DMS 273 (cell line): ENCODE data around the gene GNB3.

Experiments used
- DNase-seq: peaks from one replicate; lab custom pipeline; 2025; ENCODE audit not compliant: unreplicated experiment; lab: John Stamatoyannopoulos, UW

Gene GNB3

DNA sequence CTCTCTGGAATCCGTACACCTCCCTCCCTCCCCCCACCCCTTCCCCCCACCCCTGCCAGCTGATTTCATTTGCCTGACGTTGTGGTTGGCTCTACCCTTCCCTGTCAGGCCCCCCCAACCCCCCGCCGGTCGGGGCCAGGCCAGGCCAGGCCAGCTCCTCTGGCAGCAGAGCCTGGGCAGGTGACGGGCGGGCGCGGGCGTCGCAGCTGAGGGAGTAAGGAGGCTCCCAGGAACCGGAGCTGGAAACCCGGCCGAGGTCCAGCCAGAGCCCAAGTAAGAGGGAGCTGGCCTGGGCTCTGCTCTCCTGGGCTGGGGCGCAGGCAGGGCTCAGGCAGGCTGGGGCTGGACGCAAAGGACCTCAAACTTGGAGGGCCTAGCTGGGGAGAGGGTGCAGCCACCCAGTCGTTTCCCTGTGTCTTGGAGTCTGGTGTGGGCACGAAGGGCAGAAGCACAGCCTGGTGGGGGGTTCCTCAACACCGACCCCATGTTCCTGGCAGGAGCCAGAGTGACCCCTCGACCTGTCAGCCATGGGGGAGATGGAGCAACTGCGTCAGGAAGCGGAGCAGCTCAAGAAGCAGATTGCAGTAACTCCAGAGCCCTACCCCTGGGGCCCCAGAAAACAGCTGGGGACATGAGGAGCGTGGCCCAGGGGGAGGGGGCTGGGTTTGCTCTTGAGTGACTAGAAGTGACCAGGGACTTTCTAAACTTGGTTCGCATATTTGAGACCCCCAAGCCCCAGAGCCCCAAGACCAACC is at the start of gene GNB3:
Gene GNB3 (plus strand): TSS at position 165 of the 755 bp plus-strand sequence. CDS start 363 bp downstream, at position 528.
- no peak for DNase-seq

- DNase-seq, result no peak
These were observed 48.7 kb upstream of the GNB3 start for GRCh38 chr12:6791931-6792520.

DNA sequence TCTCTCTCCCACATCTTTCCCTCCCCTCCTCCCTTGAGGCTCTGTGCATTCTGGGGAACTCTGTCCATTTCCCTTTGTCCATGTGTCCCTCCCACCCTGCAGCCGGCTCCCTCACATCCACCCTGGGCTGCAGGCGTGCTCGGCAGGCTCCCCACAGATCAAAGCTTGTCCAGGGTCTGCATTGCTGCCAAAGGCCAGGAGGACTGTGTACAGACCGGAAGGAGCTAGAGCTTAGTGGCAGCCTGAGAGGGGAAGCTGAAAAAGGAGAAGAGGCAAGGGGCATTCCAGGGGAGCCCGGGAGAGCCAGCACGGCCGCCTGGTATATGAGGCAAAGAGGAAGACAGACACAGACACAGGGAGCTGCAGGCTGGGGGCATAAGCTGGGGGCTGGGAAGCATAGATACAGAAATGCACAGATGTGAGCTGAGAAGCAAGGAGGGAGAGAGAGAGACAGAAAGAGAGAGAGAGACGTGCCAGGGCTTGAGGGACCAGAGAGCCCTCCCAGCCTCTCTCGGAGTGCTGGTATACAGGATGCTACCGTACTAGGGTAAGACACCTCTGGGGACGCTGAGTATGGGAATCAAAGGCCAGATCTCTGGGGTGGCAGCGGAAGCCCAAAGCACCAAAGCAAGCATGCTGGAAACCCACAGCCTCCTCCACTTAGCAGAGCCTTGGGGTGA is 48.1 kb upstream of the GNB3 start:
- DNase-seq, result no peak

DNA sequence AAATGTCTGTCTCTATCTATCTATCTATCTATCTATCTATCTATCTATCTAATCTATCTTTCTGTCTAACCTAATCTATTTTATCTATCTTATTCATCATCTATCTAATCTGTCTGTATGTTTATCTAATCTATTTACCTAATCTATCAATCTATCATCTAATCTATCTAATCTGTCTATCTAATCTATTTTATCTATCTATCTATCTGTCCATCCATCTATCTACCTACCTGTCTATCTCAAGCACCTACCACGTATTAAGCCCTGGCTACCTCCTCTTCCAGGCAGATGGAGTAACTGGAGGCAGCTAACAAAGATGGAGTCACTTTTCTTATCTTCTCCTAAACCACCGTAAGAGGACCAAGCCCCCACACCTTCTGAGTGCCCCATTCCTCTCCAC is 45.6 kb upstream of the GNB3 start:
- DNase-seq, result no peak

GRCh38 chr12:6796576-6796975 is 44.1 kb upstream of the GNB3 start:
- DNase-seq, result no peak

GRCh38 chr12:6799147-6799546 is 41.6 kb upstream of the GNB3 start:
- DNase-seq, result no peak

- DNase-seq, result no peak
These were observed 33.6 kb upstream of the GNB3 start for GRCh38 chr12:6807170-6807569.

GRCh38 chr12:6809056-6809455 is 31.7 kb upstream of the GNB3 start:
- no peak for DNase-seq

- DNase-seq, result no peak
These were observed 30.0 kb upstream of the GNB3 start for GRCh38 chr12:6810758-6811157.

DNA sequence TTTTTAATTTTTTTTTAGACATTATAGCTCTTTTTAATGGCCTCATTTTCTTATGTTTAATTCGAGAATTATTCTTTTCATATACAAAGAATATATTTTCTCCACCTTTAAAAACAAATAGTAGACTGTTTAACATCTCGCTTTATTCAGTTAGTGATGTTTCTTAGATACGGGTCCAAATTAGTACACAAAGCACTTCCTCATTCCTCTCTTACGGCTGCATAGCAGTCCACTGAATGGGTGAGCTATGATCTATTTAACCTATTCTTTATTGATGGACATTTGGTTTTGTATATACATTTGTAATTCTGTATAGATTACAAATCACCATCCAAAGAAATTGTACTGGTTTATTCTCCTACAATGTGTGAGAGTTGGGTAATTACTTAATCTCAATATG is 27.4 kb upstream of the GNB3 start:
- no peak for DNase-seq

DNA sequence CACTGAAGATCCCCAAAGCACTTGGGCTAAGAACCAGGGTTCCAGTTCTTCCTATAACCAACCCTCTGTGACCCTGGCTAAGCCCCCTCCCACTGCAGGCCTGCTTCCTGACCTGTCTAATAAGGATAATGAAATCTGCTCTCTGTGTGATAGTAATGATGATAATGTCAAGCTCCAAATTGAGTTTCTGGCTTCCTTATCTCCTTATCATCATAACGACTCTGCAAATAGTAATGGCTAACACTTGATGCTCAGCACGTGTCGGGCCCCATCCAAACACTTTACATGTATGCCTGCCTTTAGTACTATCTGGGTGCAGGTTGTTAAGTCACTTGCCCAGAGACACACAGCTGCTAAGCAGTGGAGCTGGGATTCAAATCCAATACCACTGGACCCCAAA is 24.1 kb upstream of the GNB3 start:
- no peak for DNase-seq

DNA sequence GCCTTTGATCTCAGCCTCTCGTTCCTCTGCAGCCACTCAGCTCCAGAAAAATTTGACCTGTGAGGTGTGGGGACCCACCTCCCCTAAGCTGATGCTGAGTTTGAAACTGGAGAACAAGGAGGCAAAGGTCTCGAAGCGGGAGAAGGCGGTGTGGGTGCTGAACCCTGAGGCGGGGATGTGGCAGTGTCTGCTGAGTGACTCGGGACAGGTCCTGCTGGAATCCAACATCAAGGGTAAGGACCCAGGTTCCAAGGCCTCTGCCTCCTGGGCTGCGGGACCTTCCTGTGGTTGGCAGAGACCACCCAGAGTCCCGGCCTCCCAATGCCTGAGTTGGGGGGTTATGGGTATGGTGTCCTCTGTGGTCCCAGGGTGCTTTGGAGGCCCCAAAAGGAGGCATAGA is 23.6 kb upstream of the GNB3 start:
- DNase-seq, result no peak

GRCh38 chr12:6817662-6818157 is 23.0 kb upstream of the GNB3 start:
- no peak for DNase-seq

DNA sequence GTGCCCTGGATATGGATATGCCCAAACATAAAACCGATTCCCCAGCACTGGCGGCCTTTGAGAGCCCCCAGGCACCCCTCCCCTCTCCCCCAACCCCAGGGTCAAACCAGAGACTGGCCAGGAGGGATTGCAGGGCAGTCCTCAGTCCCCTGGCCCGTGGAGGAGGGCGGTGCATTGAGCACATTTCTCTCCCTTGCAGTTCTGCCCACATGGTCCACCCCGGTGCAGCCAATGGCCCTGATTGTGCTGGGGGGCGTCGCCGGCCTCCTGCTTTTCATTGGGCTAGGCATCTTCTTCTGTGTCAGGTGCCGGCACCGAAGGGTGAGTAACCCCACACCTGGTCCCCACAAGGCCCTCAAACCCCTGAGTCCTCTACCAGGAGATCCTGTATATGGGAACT is 22.5 kb upstream of the GNB3 start:
- DNase-seq, result no peak

DNA sequence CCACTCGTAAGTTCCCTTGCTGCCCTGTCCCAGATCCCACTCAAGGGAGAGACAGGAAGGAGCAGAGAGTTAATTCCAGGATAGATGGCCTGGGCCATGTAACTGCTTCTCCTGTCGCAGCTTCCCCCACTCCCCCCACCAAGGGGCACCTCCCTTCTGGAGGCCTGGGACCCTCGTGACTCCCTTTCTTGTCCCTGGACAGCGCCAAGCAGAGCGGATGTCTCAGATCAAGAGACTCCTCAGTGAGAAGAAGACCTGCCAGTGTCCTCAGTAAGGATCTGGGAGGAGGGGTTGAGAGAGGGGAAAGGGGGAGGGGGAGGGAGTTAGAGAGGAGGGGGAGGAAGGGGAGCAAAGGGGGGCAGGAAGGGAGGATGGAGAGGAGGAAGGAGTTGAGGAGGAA is 22.1 kb upstream of the GNB3 start:
- no peak for DNase-seq

- DNase-seq, result no peak
These were observed 21.4 kb upstream of the GNB3 start for GRCh38 chr12:6819106-6820030.

DNA sequence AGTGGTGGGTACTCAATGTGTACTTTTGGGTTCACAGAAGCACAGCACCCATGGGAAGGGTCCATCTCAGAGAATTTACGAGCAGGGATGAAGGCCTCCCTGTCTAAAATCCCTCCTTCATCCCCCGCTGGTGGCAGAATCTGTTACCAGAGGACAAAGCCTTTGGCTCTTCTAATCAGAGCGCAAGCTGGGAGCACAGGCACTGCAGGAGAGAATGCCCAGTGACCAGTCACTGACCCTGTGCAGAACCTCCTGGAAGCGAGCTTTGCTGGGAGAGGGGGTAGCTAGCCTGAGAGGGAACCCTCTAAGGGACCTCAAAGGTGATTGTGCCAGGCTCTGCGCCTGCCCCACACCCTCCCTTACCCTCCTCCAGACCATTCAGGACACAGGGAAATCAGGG is 20.6 kb upstream of the GNB3 start:
- no peak for DNase-seq

DNA sequence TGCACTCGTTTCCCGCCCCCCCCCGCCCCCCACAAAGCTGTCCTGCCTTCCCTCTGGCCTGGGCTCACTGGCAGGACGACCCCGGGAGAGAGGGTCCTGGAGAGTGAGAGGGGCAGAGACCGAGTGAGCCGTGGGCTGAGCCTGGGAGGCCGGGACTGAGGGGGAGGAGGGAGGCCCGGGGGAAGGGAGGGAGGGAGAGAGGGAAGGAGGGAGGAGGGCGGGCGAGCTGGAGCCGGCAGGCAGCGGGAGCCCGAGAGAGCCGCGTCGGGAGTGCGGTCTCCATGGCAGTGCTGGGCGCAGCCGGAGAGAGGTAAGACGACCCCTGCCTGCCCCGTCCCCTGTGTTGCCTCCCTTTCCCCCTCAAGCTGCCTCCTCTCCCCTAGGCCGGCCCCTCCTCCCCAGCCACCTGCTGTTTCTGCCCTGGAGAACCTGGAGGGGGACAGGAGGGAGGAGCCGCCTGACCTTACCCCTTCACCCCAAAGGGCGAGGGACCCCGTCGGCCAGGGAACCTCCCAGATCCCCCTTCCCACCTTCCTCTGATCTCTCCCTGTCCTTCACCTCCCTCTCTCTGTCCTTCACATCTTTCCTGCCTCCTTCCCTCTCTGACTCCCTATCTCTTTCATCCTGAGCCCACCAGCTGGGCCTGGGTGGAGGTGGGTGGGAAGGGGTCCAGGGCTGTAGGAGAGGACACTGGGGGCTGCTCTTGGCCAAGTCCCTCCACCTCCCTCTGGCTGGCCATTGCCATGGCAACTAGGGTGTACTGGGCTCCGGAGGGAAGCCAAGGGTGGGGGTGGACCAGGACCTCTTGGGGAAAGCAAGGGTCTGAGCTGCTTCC is 18.9 kb upstream of the GNB3 start, which contains the start of gene GPR162:
Gene GPR162 (plus strand): TSS at position 231 of the 835 bp plus-strand sequence. CDS start 2,078 bp downstream, outside the sequence.
- peak; percentile 71 for DNase-seq

GRCh38 chr12:6822426-6823135 is 18.1 kb upstream of the GNB3 start:
- no peak for DNase-seq
